Thyroid gland (tissue), 4 donors: ENCODE data around the gene ITLN2. TPM values are rescaled to one million over a fixed set of nuclear protein-coding genes. Genes with fewer than 3 reads are reported as not detected.
"Not testable (repeated sequence)": the region's sequence is repeated elsewhere in the genome, so short reads cannot be mapped to it uniquely, and the experiment has no call there.

Experiments
- DNase-seq, 2 donors: peaks; one replicate each; pipeline ENCODE4 v3.0.0-alpha.2; 2019
- H3K27ac ChIP-seq, 3 donors: fragments of 200-600 bp; sonication (generic); 1 replicate in 2 of 3; 2 replicates in 1 of 3; pipeline ENCODE4 v1.5.1; 2016 to 2019; ENCODE audit warnings: mild to moderate bottlenecking in 1 of 3, moderate library complexity in 1 of 3
- H3K27me3 ChIP-seq: fragments of 200-600 bp; sonication (generic); one replicate; pipeline ENCODE4 v1.5.1; 2019
- H3K36me3 ChIP-seq, 2 donors: fragments of 200-600 bp; sonication (generic); one replicate each; pipeline ENCODE4 v1.5.1; 2016 to 2019
- H3K4me1 ChIP-seq, 2 donors: fragments of 200-600 bp; sonication (generic); one replicate each; pipeline ENCODE4 v1.5.1; 2017 to 2019
- H3K4me3 ChIP-seq, 3 donors: fragments of 200-600 bp; sonication (generic); replicated peaks in 1 of 3; 1 replicate in 2 of 3; 2 replicates in 1 of 3; pipeline ENCODE4 v1.5.1; 2016; ENCODE audit warnings: mild to moderate bottlenecking in 1 of 3
- H3K9me3 ChIP-seq: fragments of 200-600 bp; sonication (generic); one replicate; pipeline ENCODE4 v1.5.1; 2017
- POLR2A ChIP-seq, 2 donors: fragments of 450-650 bp; IDR thresholded peaks; one replicate each; pipeline ENCODE4 v1.6.1; 2017; ENCODE audit warnings: antibody characterized with exemption in 2 of 2, mild to moderate bottlenecking in 2 of 2, moderate library complexity in 1 of 2
- WGBS, 2 donors: methylation state at CpG; one replicate each; pipeline ENCODE4 v1.1.5; 2017; 5-methylcytosine and 5-hydroxymethylcytosine counted together
- intact Hi-C: fragments of 100-400 bp; cut with DNase I; formaldehyde crosslinking; loops from one replicate; pipeline ENCODE4 v1.15.1; 2023
- total RNA-seq, 4 donors: library from RNA; depleted of rRNA; stranded (reverse); fragments of >200 nt; gene quantifications; one replicate each; pipeline ENCODE4 v1.2.3, GENCODE V29; 2016
- TF ChIP-seq, protein P1 (sequence below), 6 experiments: fragments of 200-600 bp in 3 of 6; fragments of 450-650 bp in 3 of 6; sonication (generic) in 3 of 6; IDR thresholded peaks; one replicate each; pipeline ENCODE4 v1.5.1; 2016 to 2019; ENCODE audit warnings: antibody characterized with exemption in 6 of 6, mild to moderate bottlenecking in 2 of 6, inconsistent platforms in 1 of 6, moderate library complexity in 1 of 6

The ITLN2 gene
- total RNA-seq, 4 donors from 2014 or later: not detected

DNA sequence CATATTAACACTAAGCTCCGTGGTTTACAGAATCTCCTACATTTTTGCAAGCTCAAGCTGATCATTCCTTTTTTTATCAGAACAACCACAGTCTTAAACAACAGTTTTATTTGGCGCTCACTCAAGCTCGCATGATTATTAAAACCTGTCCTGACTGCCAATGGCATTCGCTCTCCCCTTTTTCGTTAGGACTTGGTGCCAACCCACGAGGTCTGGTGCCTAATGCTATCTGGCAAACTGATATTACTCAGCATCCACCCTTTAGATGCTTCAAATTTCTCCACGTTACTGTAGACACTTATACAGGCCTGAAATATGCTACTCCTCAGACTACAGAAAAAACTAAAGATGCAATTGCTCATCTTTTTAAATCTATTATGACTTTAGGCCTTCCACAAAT, 46.6 kb downstream of the ITLN2 start:
- H3K9me3 ChIP-seq: no peaks in the 10 kb centered on the region
- 48 to 65% methylated on average over 7 of the region's 7 CpGs for WGBS, 2 donors
- peaks cover 33 to 44% of the 10 kb centered on the region in 2 donors for H3K4me1 ChIP-seq
- H3K27me3 ChIP-seq: no peaks in the 10 kb centered on the region
- intact Hi-C loops: no loop called here
- no peaks in the 10 kb centered on the region for H3K36me3 ChIP-seq
- peak; percentile 23 to 58 for DNase-seq
- no peak overlapping the region for H3K27ac ChIP-seq
- H3K4me3 ChIP-seq: no peak overlapping the region
- no peak for TF ChIP-seq POLR2A (IDR thresholded peaks at IDR 0.05)
- TF ChIP-seq, protein P1, sequence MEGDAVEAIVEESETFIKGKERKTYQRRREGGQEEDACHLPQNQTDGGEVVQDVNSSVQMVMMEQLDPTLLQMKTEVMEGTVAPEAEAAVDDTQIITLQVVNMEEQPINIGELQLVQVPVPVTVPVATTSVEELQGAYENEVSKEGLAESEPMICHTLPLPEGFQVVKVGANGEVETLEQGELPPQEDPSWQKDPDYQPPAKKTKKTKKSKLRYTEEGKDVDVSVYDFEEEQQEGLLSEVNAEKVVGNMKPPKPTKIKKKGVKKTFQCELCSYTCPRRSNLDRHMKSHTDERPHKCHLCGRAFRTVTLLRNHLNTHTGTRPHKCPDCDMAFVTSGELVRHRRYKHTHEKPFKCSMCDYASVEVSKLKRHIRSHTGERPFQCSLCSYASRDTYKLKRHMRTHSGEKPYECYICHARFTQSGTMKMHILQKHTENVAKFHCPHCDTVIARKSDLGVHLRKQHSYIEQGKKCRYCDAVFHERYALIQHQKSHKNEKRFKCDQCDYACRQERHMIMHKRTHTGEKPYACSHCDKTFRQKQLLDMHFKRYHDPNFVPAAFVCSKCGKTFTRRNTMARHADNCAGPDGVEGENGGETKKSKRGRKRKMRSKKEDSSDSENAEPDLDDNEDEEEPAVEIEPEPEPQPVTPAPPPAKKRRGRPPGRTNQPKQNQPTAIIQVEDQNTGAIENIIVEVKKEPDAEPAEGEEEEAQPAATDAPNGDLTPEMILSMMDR (IDR thresholded peaks at IDR 0.05): no peak

DNA sequence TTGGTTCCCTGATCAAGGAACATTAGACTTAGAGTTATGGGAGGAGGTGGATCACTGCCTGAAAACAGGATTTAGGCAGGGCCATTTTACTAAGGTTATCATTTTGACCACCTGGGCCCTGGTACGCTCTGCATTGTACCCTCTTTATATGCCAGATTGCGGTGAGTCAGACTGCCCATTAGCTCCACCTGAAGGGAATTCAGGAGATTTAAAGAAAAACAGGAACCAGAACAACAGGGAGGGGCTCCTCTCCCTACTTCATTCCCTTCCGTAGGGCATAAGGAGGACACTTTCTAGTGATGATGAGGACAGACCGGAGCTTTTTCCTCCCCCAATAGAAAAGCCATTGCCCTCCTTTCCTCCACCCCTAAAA, 49.0 kb downstream of the ITLN2 start:
- Histone ChIP-seq H3K4me3 (no peak overlapping the region), H3K27me3 (no peaks in the 10 kb centered on the region), H3K27ac (peak overlapping the region; percentile 43 to 61 (median 49)), H3K9me3 (no peaks in the 10 kb centered on the region), H3K36me3 (no peaks in the 10 kb centered on the region), H3K4me1 (peaks cover 25 to 32% of the 10 kb centered on the region in 2 donors)
- DNase-seq: no peak
- intact Hi-C loops: no loop called here
- TF ChIP-seq, protein P1 (IDR thresholded peaks at IDR 0.05): no peak
- no peak for TF ChIP-seq POLR2A (IDR thresholded peaks at IDR 0.05)
- WGBS, 2 donors: 62 to 72% methylated on average over 4 of the region's 4 CpGs

DNA sequence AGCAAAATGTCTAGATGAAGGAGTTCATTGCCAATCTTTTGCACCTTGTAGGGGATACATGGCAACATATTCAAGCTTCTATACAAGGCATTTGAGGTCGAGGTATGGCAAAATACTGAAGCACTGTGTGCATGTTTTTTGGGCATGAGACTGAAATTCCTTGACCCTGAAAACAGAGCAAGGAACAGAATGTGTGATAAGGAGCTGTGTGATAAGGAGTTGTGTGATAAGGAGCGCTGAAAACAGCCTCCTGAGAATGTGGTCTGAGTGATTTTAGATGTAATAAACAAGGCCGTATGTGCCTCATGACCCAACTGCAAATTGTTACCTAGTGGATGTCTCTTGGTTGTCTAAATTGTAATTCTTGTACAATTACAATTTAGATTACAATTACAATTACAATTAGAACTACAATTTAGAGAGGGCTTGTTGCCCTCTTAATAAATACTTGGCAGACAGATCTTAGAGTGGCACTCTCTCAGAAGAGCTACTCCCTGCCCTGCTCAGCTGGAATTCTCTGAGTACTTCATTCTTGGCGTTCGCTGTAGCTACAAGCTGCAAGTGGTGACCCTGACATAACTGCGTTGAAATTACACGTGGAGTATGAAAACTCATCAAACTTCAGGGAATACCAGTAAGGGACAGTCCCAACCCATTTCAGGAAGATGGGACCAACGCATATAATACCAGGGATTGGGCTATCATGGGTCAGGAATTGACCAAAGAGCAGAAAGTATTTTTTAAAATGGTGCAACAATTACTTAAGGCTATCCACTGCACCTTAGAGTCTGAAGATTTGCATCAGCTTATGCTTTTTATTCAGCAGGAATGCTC, 49.6 kb downstream of the ITLN2 start:
- TF ChIP-seq, protein P1 (IDR thresholded peaks at IDR 0.05): no peak
- TF ChIP-seq POLR2A (IDR thresholded peaks at IDR 0.05): no peak
- intact Hi-C loops: no loop called here
- 20 to 41% methylated on average over 8 of the region's 8 CpGs for WGBS, 2 donors
- peak; percentile 63 to 66 for DNase-seq
- Histone ChIP-seq H3K4me3 (no peak overlapping the region), H3K9me3 (no peaks in the 10 kb centered on the region), H3K4me1 (peaks cover 25 to 32% of the 10 kb centered on the region in 2 donors), H3K27ac (peak overlapping the region; percentile 43 to 63 (median 49)), H3K27me3 (no peaks in the 10 kb centered on the region), H3K36me3 (no peaks in the 10 kb centered on the region)

DNA sequence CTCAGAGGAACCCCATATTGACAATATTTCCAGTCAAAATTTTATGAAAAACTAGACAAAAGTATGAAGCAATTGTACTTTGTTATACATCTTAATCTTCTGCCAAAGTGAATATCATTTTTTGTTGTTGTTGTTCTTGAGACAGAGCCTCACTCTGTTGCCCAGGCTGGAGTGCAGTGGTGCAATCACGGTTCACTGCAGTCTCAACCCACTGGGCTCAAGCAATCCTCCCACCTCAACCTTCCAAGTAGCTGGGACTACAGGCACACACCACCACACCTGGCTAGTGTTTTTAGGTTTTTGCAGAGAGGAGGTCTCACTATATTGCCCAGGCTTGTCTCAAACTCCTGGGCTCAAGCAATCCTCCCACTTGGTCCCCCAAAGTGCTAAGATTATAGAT, 52.4 kb downstream of the ITLN2 start:
- intact Hi-C loops, H3K9me3 ChIP-seq, H3K27me3 ChIP-seq, H3K36me3 ChIP-seq, H3K4me3 ChIP-seq: not testable (repeated sequence)
- Histone ChIP-seq H3K4me1 (peaks cover 25 to 32% of the 10 kb centered on the region in 2 donors), H3K27ac (peak overlapping the region in 2 of 3 donors; percentile 14 to 16)
- WGBS, 2 donors: 19 to 32% methylated on average over 1 of the region's 1 CpG
- TF ChIP-seq, protein P1 (IDR thresholded peaks at IDR 0.05): peak in 2 of 6 experiments; percentile 25 to 56
- DNase-seq: peak; percentile 66 to 72

DNA sequence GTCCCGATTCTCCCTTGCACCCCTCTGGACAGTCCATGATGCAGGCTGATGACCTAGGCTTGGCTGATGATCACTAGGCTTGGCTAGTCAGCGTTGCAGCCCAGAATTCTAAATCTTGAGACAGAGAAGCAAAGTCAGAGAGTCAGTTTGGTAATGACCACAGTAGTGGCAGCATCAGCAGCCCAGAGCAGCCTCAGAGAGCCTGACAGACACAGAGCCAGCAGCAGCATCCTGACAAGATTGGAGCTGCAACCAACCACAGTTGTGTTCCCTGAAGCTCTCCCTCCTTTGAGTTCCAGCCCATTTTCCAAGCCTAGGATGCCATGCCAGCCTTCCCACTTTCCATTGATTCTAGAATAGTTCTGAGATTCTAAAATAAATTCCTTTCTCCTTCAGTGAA, 52.8 kb downstream of the ITLN2 start:
- TF ChIP-seq POLR2A (IDR thresholded peaks at IDR 0.05): no peak
- TF ChIP-seq, protein P1 (IDR thresholded peaks at IDR 0.05): no peak
- no peaks in the 10 kb centered on the region for H3K9me3 ChIP-seq
- peak overlapping the region; percentile 13 to 45 (median 14) for H3K27ac ChIP-seq
- no peaks in the 10 kb centered on the region for H3K36me3 ChIP-seq
- no peaks in the 10 kb centered on the region for H3K27me3 ChIP-seq
- DNase-seq: peak; percentile 19 to 55
- peaks cover 22 to 32% of the 10 kb centered on the region in 2 donors for H3K4me1 ChIP-seq
- intact Hi-C loops: no loop called here
- 89 to 100% methylated on average over 2 of the region's 2 CpGs for WGBS, 2 donors
- H3K4me3 ChIP-seq: no peak overlapping the region

DNA sequence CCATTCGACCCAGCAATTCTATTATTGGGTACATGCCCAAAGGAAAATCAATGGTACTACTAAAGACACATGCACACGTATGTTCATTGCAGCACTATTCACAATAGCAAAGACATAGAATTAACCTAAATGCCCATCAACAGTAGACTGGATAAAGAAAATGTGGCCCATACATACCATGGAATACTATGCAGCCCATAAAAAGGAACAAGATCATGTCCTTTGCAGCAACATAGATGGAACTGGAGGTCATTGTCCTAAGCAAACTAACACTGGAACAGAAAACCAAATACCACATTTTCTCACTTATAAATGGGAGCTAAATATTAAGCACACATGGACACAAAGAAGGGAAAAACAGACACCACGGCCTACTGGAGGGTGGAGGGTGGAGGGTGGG, 53.9 kb downstream of the ITLN2 start:
- WGBS, 2 donors: 62 to 64% methylated on average over 3 of the region's 3 CpGs
- H3K36me3 ChIP-seq, intact Hi-C loops: not testable (repeated sequence)

More for the DNA sequence above, 53.9 kb downstream of the ITLN2 start:
- peaks cover 18 to 23% of the 10 kb centered on the region in 2 donors for H3K4me1 ChIP-seq
- not testable (repeated sequence) for H3K9me3 ChIP-seq, H3K27me3 ChIP-seq, DNase-seq, H3K27ac ChIP-seq, H3K4me3 ChIP-seq
